Mesothelial cell of epicardium (in vitro differentiated cells): ENCODE results near the gene PRELP. TPM values are rescaled to one million over a fixed set of nuclear protein-coding genes. Genes with fewer than 3 reads are reported as not detected.

Experiments
- DNase-seq, 2 experiments: peaks; one replicate each; pipeline ENCODE4 v3.0.0; 2021; ENCODE audit warnings: low spot score in 2 of 2; ENCODE audit not compliant: unreplicated experiment in 2 of 2
- H3K27ac Mint-ChIP-seq: 2 replicates; pipeline ENCODE4 v1.8.0; 2021; ENCODE audit warnings: mixed read lengths
- H3K27me3 Mint-ChIP-seq: 2 replicates; pipeline ENCODE4 v1.8.0; 2021; ENCODE audit warnings: low read depth, mixed read lengths
- H3K36me3 Mint-ChIP-seq: 2 replicates; pipeline ENCODE4 v1.8.0; 2021; ENCODE audit warnings: mixed read lengths
- H3K4me1 Mint-ChIP-seq: 2 replicates; pipeline ENCODE4 v1.8.0; 2021; ENCODE audit warnings: mixed read lengths
- H3K4me3 Mint-ChIP-seq: 2 replicates; pipeline ENCODE4 v1.8.0; 2021; ENCODE audit warnings: mild to moderate bottlenecking, moderate library complexity, mixed read lengths
- H3K9me3 Mint-ChIP-seq: 2 replicates; pipeline ENCODE4 v1.8.0; 2021; ENCODE audit warnings: mixed read lengths
- CTCF ChIP-seq: fragments of 200-600 bp; sonication (generic); IDR thresholded peaks from one replicate; pipeline ENCODE4 v1.5.0; 2021; ENCODE audit warnings: antibody characterized with exemption; ENCODE audit not compliant: unreplicated experiment
- total RNA-seq: library from RNA; stranded (reverse); gene quantifications from 3 replicates; pipeline ENCODE4 v1.2.1, GENCODE V29; 2021

Gene PRELP
- total RNA-seq, 1 donor from 2014 or later, result 2.8 TPM

GRCh38 chr1:203492748-203493130 is 17.1 kb downstream of the PRELP start:
- DNase-seq, result no peak
- Mint-ChIP-seq H3K27ac (no peak overlapping the region), H3K36me3 (no peaks in the 10 kb centered on the region), H3K4me1 (peaks cover 15% of the 10 kb centered on the region), H3K4me3 (no peak overlapping the region), H3K9me3 (no peaks in the 10 kb centered on the region), H3K27me3 (no peaks in the 10 kb centered on the region)
- no peak for TF ChIP-seq CTCF

GRCh38 chr1:203493901-203494300 is 18.3 kb downstream of the PRELP start, which contains the start of gene OPTC:
TSS of gene OPTC (plus strand) at chr1:203494153. CDS start at chr1:203496006, 1,853 bp downstream.
- Mint-ChIP-seq H3K27me3 (no peaks in the 10 kb centered on the region), H3K27ac (no peak within 1 kb of the TSS), H3K4me3 (no peak within 1 kb of the TSS)

GRCh38 chr1:203495845-203496244 is 20.2 kb downstream of the PRELP start:
- DNase-seq, result no peak
- Mint-ChIP-seq H3K36me3 (no peaks in the 10 kb centered on the region), H3K9me3 (no peaks in the 10 kb centered on the region), H3K4me3 (no peak overlapping the region), H3K27ac (no peak overlapping the region), H3K27me3 (no peaks in the 10 kb centered on the region), H3K4me1 (peaks cover 12% of the 10 kb centered on the region)
- no peak for TF ChIP-seq CTCF

More at GRCh38 chr1:203493901-203494300, 18.3 kb downstream of the PRELP start, which contains the start of gene OPTC:
- Mint-ChIP-seq H3K4me1 (peaks cover 15% of the 10 kb centered on the region), H3K36me3 (no peaks in the 10 kb centered on the region), H3K9me3 (no peaks in the 10 kb centered on the region)
- DNase-seq, result no peak
- TF ChIP-seq CTCF, result no peak

GRCh38 chr1:203497269-203497777 is 21.7 kb downstream of the PRELP start:
- Mint-ChIP-seq H3K27me3 (no peaks in the 10 kb centered on the region), H3K4me1 (no peaks in the 10 kb centered on the region), H3K9me3 (no peaks in the 10 kb centered on the region), H3K27ac (no peak overlapping the region), H3K36me3 (no peaks in the 10 kb centered on the region), H3K4me3 (no peak overlapping the region)
- no peak for TF ChIP-seq CTCF
- no peak for DNase-seq

- TF ChIP-seq CTCF, result no peak
- Mint-ChIP-seq H3K27me3 (peaks cover 3% of the 10 kb centered on the region), H3K9me3 (no peaks in the 10 kb centered on the region)
These were observed 24.2 kb downstream of the PRELP start for GRCh38 chr1:203499643-203500278.

More at GRCh38 chr1:203499643-203500278, 24.2 kb downstream of the PRELP start:
- H3K27ac Mint-ChIP-seq, result no peak overlapping the region
- no peak for DNase-seq
- peaks cover 3% of the 10 kb centered on the region for H3K4me1 Mint-ChIP-seq
- H3K36me3 Mint-ChIP-seq, result no peaks in the 10 kb centered on the region
- H3K4me3 Mint-ChIP-seq, result no peak overlapping the region
